T-helper 1 cell treated with Interleukin-12 subunit alpha and Interleukin-12 subunit beta and Interleukin-4 antibody, amounts not matched to agents 30 μg/mL and 1 μg/mL, for 36 hours (primary cell): Measurements from ENCODE around the gene C5orf52.
"Not testable (repeated sequence)": the region's sequence is repeated elsewhere in the genome, so short reads cannot be mapped to it uniquely, and the experiment has no call there.

ENCODE experiments used
- H3K27ac Mint-ChIP-seq: one replicate; pipeline ENCODE4 v1.8.0; 2021; ENCODE audit warnings: mild to moderate bottlenecking, mixed read lengths
- H3K27me3 Mint-ChIP-seq: one replicate; pipeline ENCODE4 v1.8.0; 2021; ENCODE audit warnings: low read depth, mixed read lengths
- H3K36me3 Mint-ChIP-seq: one replicate; pipeline ENCODE4 v1.8.0; 2021; ENCODE audit warnings: low read depth, mixed read lengths
- H3K4me1 Mint-ChIP-seq: one replicate; pipeline ENCODE4 v1.8.0; 2021; ENCODE audit warnings: low read depth, mixed read lengths
- H3K4me3 Mint-ChIP-seq: one replicate; pipeline ENCODE4 v1.8.0; 2021; ENCODE audit warnings: mild to moderate bottlenecking, moderate library complexity, mixed read lengths
- H3K9me3 Mint-ChIP-seq: one replicate; pipeline ENCODE4 v1.8.0; 2021; ENCODE audit warnings: mixed read lengths

Gene C5orf52

GRCh38 chr5:157665467-157666070, 5.8 kb upstream of the C5orf52 start:
- H3K27me3 Mint-ChIP-seq, result no peaks in the 10 kb centered on the region
- no peak overlapping the region for H3K27ac Mint-ChIP-seq
- peaks cover 14% of the 10 kb centered on the region for H3K4me1 Mint-ChIP-seq
- H3K9me3 Mint-ChIP-seq, result peaks cover 15% of the 10 kb centered on the region
- H3K4me3 Mint-ChIP-seq, result no peak overlapping the region
- peaks cover 2% of the 10 kb centered on the region for H3K36me3 Mint-ChIP-seq

- H3K27me3 Mint-ChIP-seq, result peaks cover 14% of the 10 kb centered on the region
Observed at GRCh38 chr5:157668356-157668755, 3.0 kb upstream of the C5orf52 start.

GRCh38 chr5:157669701-157670097, 1.6 kb upstream of the C5orf52 start:
- Mint-ChIP-seq H3K36me3 (peaks cover 7% of the 10 kb centered on the region), H3K27me3 (peaks cover 14% of the 10 kb centered on the region), H3K27ac (peak overlapping the region; percentile 81), H3K4me3 (peak overlapping the region; percentile 93), H3K9me3 (peaks cover 1% of the 10 kb centered on the region), H3K4me1 (peaks cover 30% of the 10 kb centered on the region)

More at GRCh38 chr5:157668356-157668755, 3.0 kb upstream of the C5orf52 start:
- no peak overlapping the region for H3K4me3 Mint-ChIP-seq
- H3K36me3 Mint-ChIP-seq, result peaks cover 7% of the 10 kb centered on the region
- H3K27ac Mint-ChIP-seq, result no peak overlapping the region
- peaks cover 30% of the 10 kb centered on the region for H3K4me1 Mint-ChIP-seq
- H3K9me3 Mint-ChIP-seq, result peaks cover 7% of the 10 kb centered on the region

GRCh38 chr5:157671592-157672330, 428 bp downstream of the C5orf52 start:
- H3K4me1 Mint-ChIP-seq, result peaks cover 30% of the 10 kb centered on the region
- H3K27ac Mint-ChIP-seq, result peak overlapping the region; percentile 81
- H3K9me3 Mint-ChIP-seq, result no peaks in the 10 kb centered on the region
- H3K36me3 Mint-ChIP-seq, result peaks cover 5% of the 10 kb centered on the region
- peaks cover 14% of the 10 kb centered on the region for H3K27me3 Mint-ChIP-seq
- H3K4me3 Mint-ChIP-seq, result peak overlapping the region; percentile 93

GRCh38 chr5:157672976-157673375, 1.6 kb downstream of the C5orf52 start:
- H3K27ac Mint-ChIP-seq, result no peak overlapping the region
- H3K4me3 Mint-ChIP-seq, result peak overlapping the region; percentile 93
- H3K4me1 Mint-ChIP-seq, result peaks cover 30% of the 10 kb centered on the region
- H3K9me3 Mint-ChIP-seq, result no peaks in the 10 kb centered on the region
- H3K27me3 Mint-ChIP-seq, result peaks cover 14% of the 10 kb centered on the region
- H3K36me3 Mint-ChIP-seq, result peaks cover 5% of the 10 kb centered on the region

GRCh38 chr5:157674351-157674750, 3.0 kb downstream of the C5orf52 start:
- H3K27ac Mint-ChIP-seq, H3K36me3 Mint-ChIP-seq, H3K9me3 Mint-ChIP-seq, H3K4me3 Mint-ChIP-seq: not testable (repeated sequence)
- H3K4me1 Mint-ChIP-seq, result peaks cover 23% of the 10 kb centered on the region
- peaks cover 14% of the 10 kb centered on the region for H3K27me3 Mint-ChIP-seq

GRCh38 chr5:157677931-157678330, 6.6 kb downstream of the C5orf52 start:
- Mint-ChIP-seq H3K4me1 (no peaks in the 10 kb centered on the region), H3K27me3 (no peaks in the 10 kb centered on the region), H3K9me3 (no peaks in the 10 kb centered on the region), H3K27ac (no peak overlapping the region), H3K36me3 (no peaks in the 10 kb centered on the region), H3K4me3 (no peak overlapping the region)

GRCh38 chr5:157679801-157680200, 8.5 kb downstream of the C5orf52 start:
- no peaks in the 10 kb centered on the region for H3K4me1 Mint-ChIP-seq
- H3K9me3 Mint-ChIP-seq, result no peaks in the 10 kb centered on the region
- H3K4me3 Mint-ChIP-seq, result no peak overlapping the region
- H3K27me3 Mint-ChIP-seq, result no peaks in the 10 kb centered on the region
- no peaks in the 10 kb centered on the region for H3K36me3 Mint-ChIP-seq
- no peak overlapping the region for H3K27ac Mint-ChIP-seq

GRCh38 chr5:157680239-157680638, 8.9 kb downstream of the C5orf52 start:
- Mint-ChIP-seq H3K27ac (no peak overlapping the region), H3K9me3 (no peaks in the 10 kb centered on the region), H3K36me3 (no peaks in the 10 kb centered on the region), H3K4me1 (no peaks in the 10 kb centered on the region), H3K27me3 (no peaks in the 10 kb centered on the region), H3K4me3 (no peak overlapping the region)

GRCh38 chr5:157681048-157681447, 9.7 kb downstream of the C5orf52 start:
- H3K9me3 Mint-ChIP-seq, result no peaks in the 10 kb centered on the region
- H3K36me3 Mint-ChIP-seq, result no peaks in the 10 kb centered on the region
- no peak overlapping the region for H3K4me3 Mint-ChIP-seq
- H3K27ac Mint-ChIP-seq, result peak overlapping the region; percentile 45
- no peaks in the 10 kb centered on the region for H3K27me3 Mint-ChIP-seq
- no peaks in the 10 kb centered on the region for H3K4me1 Mint-ChIP-seq

- no peaks in the 10 kb centered on the region for H3K9me3 Mint-ChIP-seq
- no peak overlapping the region for H3K4me3 Mint-ChIP-seq
- no peaks in the 10 kb centered on the region for H3K36me3 Mint-ChIP-seq
- H3K4me1 Mint-ChIP-seq, result no peaks in the 10 kb centered on the region
- H3K27ac Mint-ChIP-seq, result no peak overlapping the region
- H3K27me3 Mint-ChIP-seq, result no peaks in the 10 kb centered on the region
Observed at GRCh38 chr5:157682257-157682656, 10.9 kb downstream of the C5orf52 start.

- H3K27me3 Mint-ChIP-seq, H3K9me3 Mint-ChIP-seq, H3K4me1 Mint-ChIP-seq, H3K36me3 Mint-ChIP-seq, H3K4me3 Mint-ChIP-seq, H3K27ac Mint-ChIP-seq: not testable (repeated sequence)
Observed at GRCh38 chr5:157686276-157687197, 15.2 kb downstream of the C5orf52 start.

GRCh38 chr5:157687198-157687554, 15.8 kb downstream of the C5orf52 start:
- Mint-ChIP-seq H3K9me3 (peaks cover 7% of the 10 kb centered on the region), H3K4me1 (no peaks in the 10 kb centered on the region), H3K36me3 (no peaks in the 10 kb centered on the region), H3K4me3 (no peak overlapping the region), H3K27me3 (no peaks in the 10 kb centered on the region), H3K27ac (no peak overlapping the region)

- Mint-ChIP-seq H3K27ac (no peak overlapping the region), H3K27me3 (peaks cover 3% of the 10 kb centered on the region), H3K36me3 (no peaks in the 10 kb centered on the region), H3K9me3 (peaks cover 10% of the 10 kb centered on the region), H3K4me1 (no peaks in the 10 kb centered on the region), H3K4me3 (no peak overlapping the region)
Observed at GRCh38 chr5:157689942-157690689, 18.8 kb downstream of the C5orf52 start.
